K562 (cell line): ENCODE results near the gene RSPO1. TPM values are rescaled to one million over a fixed set of nuclear protein-coding genes. Genes with fewer than 3 reads are reported as not detected.

Experiments used
- ATAC-seq: fragments of 200-7000 bp; cut with Tn5 transposase; 3 replicates; pipeline ENCODE4 v1.9.1; 2020; ENCODE audit warnings: moderate library complexity
- BruUV-seq: library from RNA; stranded (reverse); fragments of 400-500 nt; replicated peaks from 2 replicates; lab custom pipeline; 2021; lab: Mats Ljungman, UMichigan
- CTCF ChIA-PET: fragments of 300-600 bp; formaldehyde crosslinking; extraction: SDS; loops from one replicate; lab custom pipeline; 2021; ENCODE audit warnings: low intra/inter-chr PET ratio; lab: Yijun Ruan, JAX
- POLR2A ChIA-PET: fragments of 300-600, 350-650 bp; sonication (Branson Sonifier 250); formaldehyde crosslinking; extraction: SDS; loops from one replicate; lab custom pipeline; 2021; ENCODE audit warnings: antibody characterized with exemption, inconsistent platforms; lab: Yijun Ruan, JAX
- DNase-seq, 4 experiments: peaks; one replicate each; pipeline versions ENCODE4 v3.0.0 to v3.0.0-alpha.2; 2011 to 2018; ENCODE audit warnings: low spot score in 3 of 4, mixed read lengths in 3 of 4; ENCODE audit errors: extremely low read depth in 1 of 4
- FAIRE-seq: peaks from 2 replicates; lab custom pipeline; 2011; peaks lifted over from hg19 to GRCh38; lab: Jason Lieb, UNC
- H2AFZ ChIP-seq: 2 replicates; pipeline ENCODE4 v1.6.0; 2011; ENCODE audit warnings: low read depth, low read length, control low read depth, inconsistent platforms
- H3K27ac ChIP-seq: fragments of 200-600 bp; 3 replicates; pipeline ENCODE4 v1.8.0; 2011; ENCODE audit warnings: low read depth, mild to moderate bottlenecking, control low read depth, inconsistent platforms, low read length, moderate library complexity, mixed read lengths; ENCODE audit errors: extremely low read depth
- H3K27me3 ChIP-seq, 2 experiments: fragments of 300-600 bp in 1 of 2; 2 replicates in 1 of 2; 3 replicates in 1 of 2; pipeline versions ENCODE4 v1.6.0 to v1.8.0; 2011; ENCODE audit warnings: inconsistent platforms in 2 of 2, low read length in 2 of 2, mild to moderate bottlenecking in 1 of 2, mixed read lengths in 1 of 2, moderate library complexity in 1 of 2; ENCODE audit not compliant: control insufficient read depth in 2 of 2, insufficient read depth in 2 of 2
- H3K36me3 ChIP-seq: fragments of 300-600 bp; 3 replicates; pipeline ENCODE4 v1.8.0; 2011; ENCODE audit warnings: mild to moderate bottlenecking, low read length, inconsistent platforms; ENCODE audit not compliant: control insufficient read depth, insufficient read depth
- H3K4me1 ChIP-seq, 2 experiments: fragments of 200-600 bp in 1 of 2; replicated peaks in 1 of 2; 2 replicates in 1 of 2; 3 replicates in 1 of 2; pipeline versions ENCODE4 v1.5.1 to v1.8.0; 2011; ENCODE audit warnings: inconsistent platforms in 2 of 2, low read length in 2 of 2, mild to moderate bottlenecking in 1 of 2, mixed read lengths in 1 of 2, moderate library complexity in 1 of 2; ENCODE audit not compliant: control insufficient read depth in 2 of 2, insufficient read depth in 2 of 2
- H3K4me2 ChIP-seq: 2 replicates; pipeline ENCODE4 v1.6.1; 2011; ENCODE audit warnings: low read length, control low read depth, inconsistent platforms, mixed read lengths; ENCODE audit not compliant: insufficient read depth
- H3K4me3 ChIP-seq: fragments of 200-600 bp; sonication (generic), shearing (Covaris generic); 2 replicates; pipeline ENCODE4 v1.5.1; 2016; ENCODE audit warnings: control low read depth, inconsistent platforms
- H3K79me2 ChIP-seq: fragments of 200-600 bp; 3 replicates; pipeline ENCODE4 v1.8.0; 2011; ENCODE audit warnings: low read length, inconsistent platforms; ENCODE audit not compliant: control insufficient read depth, insufficient read depth
- H3K9ac ChIP-seq, 2 experiments: 2 replicates each; pipeline versions ENCODE4 v1.6.0 to v1.6.1; 2011; ENCODE audit warnings: low read depth in 2 of 2, low read length in 2 of 2, control low read depth in 1 of 2, inconsistent platforms in 1 of 2, mild to moderate bottlenecking in 1 of 2, mixed read lengths in 1 of 2; ENCODE audit not compliant: insufficient read depth in 1 of 2
- H3K9me1 ChIP-seq: one replicate; pipeline ENCODE4 v1.6.0; 2011; ENCODE audit warnings: inconsistent platforms, mild to moderate bottlenecking, low read length, moderate library complexity; ENCODE audit not compliant: control insufficient read depth, insufficient read depth
- H3K9me3 ChIP-seq: replicated peaks from 2 replicates; pipeline ENCODE4 v1.5.1; 2011; ENCODE audit warnings: low read depth, low read length, inconsistent platforms; ENCODE audit not compliant: control insufficient read depth, insufficient read depth
- H4K20me1 ChIP-seq: replicated peaks from 2 replicates; pipeline ENCODE4 v1.6.1; 2011; ENCODE audit warnings: low read length, inconsistent platforms, mixed read lengths; ENCODE audit not compliant: control insufficient read depth, insufficient read depth
- ARID3A ChIP-seq: IDR thresholded peaks from 2 replicates; pipeline ENCODE4 v1.6.1; 2012; ENCODE audit warnings: low read depth, low read length, improper control_type of control experiment, borderline replicate concordance
- ESRRA ChIP-seq: fragments of 450-650 bp; IDR thresholded peaks from 2 replicates; pipeline ENCODE4 v1.6.1; 2014; ENCODE audit warnings: low read depth, mild to moderate bottlenecking, moderate library complexity, borderline replicate concordance
- GABPA ChIP-seq: fragments of 200-800 bp; sonication (Bioruptor generic); conservative IDR thresholded peaks from 2 replicates; pipeline ENCODE4 v1.6.1; 2016; ENCODE audit warnings: low read depth, missing genetic modification characterization, missing compliant biosample characterization
- NR3C1 ChIP-seq: sonication (generic); formaldehyde crosslinking; IDR thresholded peaks from 2 replicates; pipeline ENCODE4 v1.8.1; 2022; ENCODE audit warnings: missing genetic modification reagents
- NRF1 ChIP-seq, 2 experiments: fragments of 450-650 bp; IDR thresholded peaks in 1 of 2; conservative IDR thresholded peaks in 1 of 2; 2 replicates each; pipeline ENCODE4 v1.6.1; 2014; ENCODE audit warnings: mild to moderate bottlenecking in 2 of 2
- PREB ChIP-seq: sonication (generic); formaldehyde crosslinking; IDR thresholded peaks from 2 replicates; pipeline ENCODE4 v1.8.1; 2023; ENCODE audit warnings: mild to moderate bottlenecking, missing genetic modification reagents
- RCOR1 ChIP-seq, 2 experiments: IDR thresholded peaks; 2 replicates each; pipeline ENCODE4 v1.6.1; 2012; ENCODE audit warnings: low read depth in 2 of 2, low read length in 2 of 2, borderline replicate concordance in 1 of 2, improper control_type of control experiment in 1 of 2
- SMC3 ChIP-seq: conservative IDR thresholded peaks from 2 replicates; pipeline ENCODE4 v1.6.1; 2011; ENCODE audit warnings: low read depth, low read length, improper control_type of control experiment; ENCODE audit not compliant: insufficient read depth
- ZBED1 ChIP-seq: IDR thresholded peaks from 2 replicates; pipeline ENCODE4 v1.6.1; 2014
- ZNF512 ChIP-seq: IDR thresholded peaks from 2 replicates; pipeline ENCODE4 v1.6.1; 2016; ENCODE audit warnings: missing genetic modification characterization, missing compliant biosample characterization
- ZNF583 ChIP-seq: fragments of 250-450 bp; sonication (Bioruptor Pico); IDR thresholded peaks from 2 replicates; pipeline ENCODE4 v1.4.0; 2020
- WGBS: fragments of 100-300 bp; shearing (Covaris generic); methylation state at CpG from one replicate; pipeline ENCODE4 v1.1.6; 2016; ENCODE audit warnings: low coverage, mixed read lengths; ENCODE audit not compliant: insufficient coverage; ENCODE audit errors: missing lambda C conversion rate; 5-methylcytosine and 5-hydroxymethylcytosine counted together
- in situ Hi-C: fragments of 300-500 bp; cut with MboI; formaldehyde crosslinking; loops from 4 replicates; pipeline ENCODE4 v1.15.0; 2018; ENCODE audit warnings: inconsistent platforms, mixed read lengths
- intact Hi-C: fragments of 100-400 bp; cut with micrococcal nuclease; formaldehyde crosslinking; loops from 2 replicates; pipeline ENCODE4 v1.14.2; 2022
- polyA plus RNA-seq, 8 experiments: library from polyadenylated mRNA; depleted of rRNA in 4 of 8; stranded (reverse) in 5 of 8; unstranded in 3 of 8; fragments of >200 nt; fragmentation: Nextera tagmentation in 2 of 8; fragmentation: Illumina TruSeq in 1 of 8; extraction: Ambion mirVana in 2 of 8; extraction: Trizol in 1 of 8; gene quantifications; 2 replicates each; pipeline versions ENCODE4 v1.2.1 to v1.2.3, GENCODE V29; 2011 to 2014; ENCODE audit warnings: inconsistent platforms in 1 of 8, missing spikeins in 1 of 8
- total RNA-seq, 7 experiments: library from RNA; depleted of rRNA in 6 of 7; stranded (reverse); fragments of >200 nt in 6 of 7; fragmentation: Illumina TruSeq in 2 of 7; extraction: Trizol in 2 of 7; gene quantifications; 2 replicates each; pipeline versions ENCODE4 v1.2.1 to v1.2.3, GENCODE V29; 2011 to 2021; ENCODE audit warnings: low replicate concordance in 1 of 7
- TF ChIP-seq, protein P1 (sequence below): fragments of 450-650 bp; IDR thresholded peaks from 2 replicates; pipeline ENCODE4 v1.6.1; 2018; ENCODE audit warnings: mild to moderate bottlenecking, low read depth; ENCODE audit not compliant: partially characterized antibody

Gene RSPO1
- total and polyA plus RNA-seq, 9 of the 15 experiments (the other 6 are each of a cell fraction or from before 2014, with no cell fraction given), result not detected

DNA sequence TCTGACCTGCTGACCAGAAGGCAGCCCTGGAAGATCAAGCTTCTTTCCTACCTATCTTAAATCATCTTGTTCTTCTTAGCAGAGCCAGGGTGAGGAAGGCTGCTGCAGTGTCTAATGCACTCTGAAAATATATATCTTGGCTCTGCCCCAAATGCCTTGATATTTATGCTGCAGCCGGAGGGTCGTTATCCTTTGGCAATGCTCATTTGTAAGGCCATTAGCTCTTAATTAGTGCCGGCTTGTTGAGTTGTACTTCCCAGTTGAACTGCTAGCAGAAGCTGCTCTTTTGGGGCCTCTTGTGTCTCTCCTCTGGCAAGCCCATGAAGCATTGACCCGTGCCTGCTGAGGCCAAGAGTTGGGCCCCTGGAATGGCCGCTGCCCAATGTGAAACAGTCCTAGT, 34.8 kb downstream of the RSPO1 start (continued):
- TF ChIP-seq, protein P1, sequence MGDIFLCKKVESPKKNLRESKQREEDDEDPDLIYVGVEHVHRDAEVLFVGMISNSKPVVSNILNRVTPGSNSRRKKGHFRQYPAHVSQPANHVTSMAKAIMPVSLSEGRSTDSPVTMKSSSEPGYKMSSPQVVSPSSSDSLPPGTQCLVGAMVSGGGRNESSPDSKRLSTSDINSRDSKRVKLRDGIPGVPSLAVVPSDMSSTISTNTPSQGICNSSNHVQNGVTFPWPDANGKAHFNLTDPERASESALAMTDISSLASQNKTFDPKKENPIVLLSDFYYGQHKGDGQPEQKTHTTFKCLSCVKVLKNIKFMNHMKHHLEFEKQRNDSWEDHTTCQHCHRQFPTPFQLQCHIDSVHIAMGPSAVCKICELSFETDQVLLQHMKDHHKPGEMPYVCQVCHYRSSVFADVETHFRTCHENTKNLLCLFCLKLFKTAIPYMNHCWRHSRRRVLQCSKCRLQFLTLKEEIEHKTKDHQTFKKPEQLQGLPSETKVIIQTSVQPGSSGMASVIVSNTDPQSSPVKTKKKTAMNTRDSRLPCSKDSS, result no peak

- no TSS peak for BruUV-seq
- TF ChIP-seq ZNF583 (CRISPR knock-in tag) (no peak), NRF1 (conservative IDR thresholded peaks at IDR 0.05 in 1 of 2, IDR thresholded peaks at IDR 0.05 in 1 of 2) (peak in 1 of 2 experiments; percentile 44; a peak in 3 of 4 replicates), NR3C1 (CRISPR knock-in tag) (no peak), RCOR1 (IDR thresholded peaks at IDR 0.05; ENCODE audit: borderline replicate concordance in 1 of 2, low read depth in 2 of 2, low read length in 2 of 2) (0 out of 4 replicates have a peak, but pooled peaks of 1 of the 2 experiments have one; percentile 2), ZBED1 (no peak), GABPA (tag) (0 out of 2 replicates have a peak, but pooled peaks have one; percentile 73), PREB (CRISPR knock-in tag) (no peak), ZNF512 (tag) (0 out of 2 replicates have a peak, but pooled peaks have one; percentile 19), SMC3 (0 out of 2 replicates have a peak, but pooled peaks have one; percentile 4), ESRRA (0 out of 2 replicates have a peak, but pooled peaks have one; percentile 3), ARID3A (no peak)
These were observed 38.5 kb downstream of the RSPO1 start for GRCh38 chr1:37596182-37596667.

More at GRCh38 chr1:37596182-37596667, 38.5 kb downstream of the RSPO1 start:
- intact Hi-C loops (no loop called here), in situ Hi-C loops (no loop called here)
- H3K27me3 ChIP-seq, result peaks cover 10 to 15% of the 10 kb centered on the region in 2 experiments; a peak in 4 of 5 replicates
- DNase-seq (no peak), FAIRE-seq (no peak), ATAC-seq (peak; percentile 22)
- no peak overlapping the region for H3K27ac ChIP-seq
- H3K9me1 ChIP-seq, result no peaks in the 10 kb centered on the region
- WGBS, result 0% methylated on average over 3 of the region's 3 CpGs
- H3K79me2 ChIP-seq, result peaks cover 42% of the 10 kb centered on the region
- H3K9ac ChIP-seq, result peak overlapping the region; percentile 37 to 97; a peak in 3 of 4 replicates
- no peaks in the 10 kb centered on the region for H3K9me3 ChIP-seq
- peaks cover 2 to 14% of the 10 kb centered on the region in 2 experiments; a peak in 3 of 5 replicates for H3K4me1 ChIP-seq
- peak overlapping the region; percentile 99 for H2AFZ ChIP-seq
- peaks cover 3% of the 10 kb centered on the region for H4K20me1 ChIP-seq
- peak overlapping the region; percentile 76 for H3K4me3 ChIP-seq
- POLR2A ChIA-PET, result interaction anchor here (0.6 to 1.5 kb wide), 13 partner anchors 9 to 118 kb away, joined by 3 to 10 read pairs (median 4); no protein-coding TSS in a partner anchor
- H3K36me3 ChIP-seq, result peaks cover 28% of the 10 kb centered on the region
- H3K4me2 ChIP-seq, result peak overlapping the region; percentile 97
- CTCF ChIA-PET, result interaction anchor here (0.9 kb wide), 1 partner anchor 140 kb away, joined by 4 read pairs; no protein-coding TSS in a partner anchor
